ENCODE measurements around the gene FAAP20. TPM values are rescaled to one million over a fixed set of nuclear protein-coding genes. Genes with fewer than 3 reads are reported as not detected.

FAAP20 gene
- total and polyA plus RNA-seq, 4 donors, result 5.6 to 31.5 (median 15.7) TPM

DNA sequence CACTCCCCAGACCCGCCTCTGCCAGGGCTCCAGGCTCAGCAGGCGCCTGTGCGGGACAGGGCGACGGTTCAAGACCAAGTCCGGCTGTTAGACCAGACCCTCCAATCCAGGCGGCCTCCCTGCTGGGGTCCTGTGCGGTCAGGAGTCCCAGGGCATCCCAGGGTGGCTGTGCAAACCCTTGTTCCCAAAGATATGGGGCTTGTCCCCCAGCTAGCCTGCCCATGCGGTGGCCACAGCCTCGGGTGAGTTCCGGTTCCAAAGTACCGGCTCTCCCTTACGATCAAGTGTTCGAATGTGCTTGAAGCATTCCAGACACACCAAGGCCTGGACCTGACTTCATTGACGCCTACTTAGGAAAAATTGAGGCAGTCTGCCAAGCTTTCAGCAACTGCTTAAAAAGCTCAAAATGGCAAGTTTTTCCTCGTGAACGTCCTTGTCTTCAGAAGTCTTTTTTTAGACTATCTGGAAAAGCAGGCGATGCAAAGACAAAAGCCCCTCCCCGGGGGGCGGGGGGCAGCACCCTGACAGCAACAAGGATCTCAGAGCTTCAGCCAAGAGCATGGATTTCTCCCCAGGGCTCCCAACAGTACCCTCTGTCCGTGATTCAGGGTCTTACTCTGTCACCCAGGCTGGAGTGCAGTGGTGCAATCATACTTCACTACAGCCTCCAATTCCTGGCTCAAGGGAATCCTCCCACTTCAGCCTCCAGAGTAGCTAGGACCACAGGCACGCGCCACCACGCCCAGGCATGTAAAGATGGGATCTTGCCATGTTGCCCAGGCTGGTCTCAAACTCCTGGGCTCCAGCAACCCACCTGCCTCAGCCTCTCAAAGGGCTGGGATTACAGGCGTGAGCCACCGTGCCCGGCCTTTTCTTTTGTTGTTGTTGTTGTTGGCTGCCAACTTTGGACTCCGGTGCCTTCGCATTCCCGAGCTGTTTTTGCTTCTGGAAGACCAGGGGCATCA lies 2.3 kb downstream of the FAAP20 start:
- H3K9ac ChIP-seq (ENCODE audit: low read depth in 1 of 2, low read length in 2 of 2), result peak overlapping the region in 1 of 2 donors; percentile 47
- DNase-seq (ENCODE audit: low spot score), result no peak
- no peaks in the 10 kb centered on the region for H3K9me3 ChIP-seq (ENCODE audit: control insufficient read depth in 4 of 4, low read length in 3 of 4)
- TF ChIP-seq CTCF (IDR thresholded peaks at IDR 0.05; ENCODE audit: low read depth, low read length, missing input control), result no peak
- TF ChIP-seq SP1 (IDR thresholded peaks at IDR 0.05), result no peak
- TF ChIP-seq GABPA (IDR thresholded peaks at IDR 0.05 in 1 of 2, conservative IDR thresholded peaks at IDR 0.05 in 1 of 2), result no peak
- TF ChIP-seq, protein P1, sequence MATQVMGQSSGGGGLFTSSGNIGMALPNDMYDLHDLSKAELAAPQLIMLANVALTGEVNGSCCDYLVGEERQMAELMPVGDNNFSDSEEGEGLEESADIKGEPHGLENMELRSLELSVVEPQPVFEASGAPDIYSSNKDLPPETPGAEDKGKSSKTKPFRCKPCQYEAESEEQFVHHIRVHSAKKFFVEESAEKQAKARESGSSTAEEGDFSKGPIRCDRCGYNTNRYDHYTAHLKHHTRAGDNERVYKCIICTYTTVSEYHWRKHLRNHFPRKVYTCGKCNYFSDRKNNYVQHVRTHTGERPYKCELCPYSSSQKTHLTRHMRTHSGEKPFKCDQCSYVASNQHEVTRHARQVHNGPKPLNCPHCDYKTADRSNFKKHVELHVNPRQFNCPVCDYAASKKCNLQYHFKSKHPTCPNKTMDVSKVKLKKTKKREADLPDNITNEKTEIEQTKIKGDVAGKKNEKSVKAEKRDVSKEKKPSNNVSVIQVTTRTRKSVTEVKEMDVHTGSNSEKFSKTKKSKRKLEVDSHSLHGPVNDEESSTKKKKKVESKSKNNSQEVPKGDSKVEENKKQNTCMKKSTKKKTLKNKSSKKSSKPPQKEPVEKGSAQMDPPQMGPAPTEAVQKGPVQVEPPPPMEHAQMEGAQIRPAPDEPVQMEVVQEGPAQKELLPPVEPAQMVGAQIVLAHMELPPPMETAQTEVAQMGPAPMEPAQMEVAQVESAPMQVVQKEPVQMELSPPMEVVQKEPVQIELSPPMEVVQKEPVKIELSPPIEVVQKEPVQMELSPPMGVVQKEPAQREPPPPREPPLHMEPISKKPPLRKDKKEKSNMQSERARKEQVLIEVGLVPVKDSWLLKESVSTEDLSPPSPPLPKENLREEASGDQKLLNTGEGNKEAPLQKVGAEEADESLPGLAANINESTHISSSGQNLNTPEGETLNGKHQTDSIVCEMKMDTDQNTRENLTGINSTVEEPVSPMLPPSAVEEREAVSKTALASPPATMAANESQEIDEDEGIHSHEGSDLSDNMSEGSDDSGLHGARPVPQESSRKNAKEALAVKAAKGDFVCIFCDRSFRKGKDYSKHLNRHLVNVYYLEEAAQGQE (IDR thresholded peaks at IDR 0.05), result no peak
- TF ChIP-seq RXRA (IDR thresholded peaks at IDR 0.05), result no peak
- TF ChIP-seq, protein P2, sequence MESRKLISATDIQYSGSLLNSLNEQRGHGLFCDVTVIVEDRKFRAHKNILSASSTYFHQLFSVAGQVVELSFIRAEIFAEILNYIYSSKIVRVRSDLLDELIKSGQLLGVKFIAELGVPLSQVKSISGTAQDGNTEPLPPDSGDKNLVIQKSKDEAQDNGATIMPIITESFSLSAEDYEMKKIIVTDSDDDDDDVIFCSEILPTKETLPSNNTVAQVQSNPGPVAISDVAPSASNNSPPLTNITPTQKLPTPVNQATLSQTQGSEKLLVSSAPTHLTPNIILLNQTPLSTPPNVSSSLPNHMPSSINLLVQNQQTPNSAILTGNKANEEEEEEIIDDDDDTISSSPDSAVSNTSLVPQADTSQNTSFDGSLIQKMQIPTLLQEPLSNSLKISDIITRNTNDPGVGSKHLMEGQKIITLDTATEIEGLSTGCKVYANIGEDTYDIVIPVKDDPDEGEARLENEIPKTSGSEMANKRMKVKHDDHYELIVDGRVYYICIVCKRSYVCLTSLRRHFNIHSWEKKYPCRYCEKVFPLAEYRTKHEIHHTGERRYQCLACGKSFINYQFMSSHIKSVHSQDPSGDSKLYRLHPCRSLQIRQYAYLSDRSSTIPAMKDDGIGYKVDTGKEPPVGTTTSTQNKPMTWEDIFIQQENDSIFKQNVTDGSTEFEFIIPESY (IDR thresholded peaks at IDR 0.05), result no peak
- no peak for TF ChIP-seq HNF4A (conservative IDR thresholded peaks at IDR 0.05)
- no peak for TF ChIP-seq TAF1 (conservative IDR thresholded peaks at IDR 0.05)
- no peak for TF ChIP-seq NR2F2 (IDR thresholded peaks at IDR 0.05)
- no peak for TF ChIP-seq FOXA2 (IDR thresholded peaks at IDR 0.05)
- H3K4me3 ChIP-seq (ENCODE audit: low read depth in 1 of 3, low read length in 3 of 3), result no peak overlapping the region
- peak overlapping the region; percentile 34 to 50 for H3K27ac ChIP-seq (ENCODE audit: low read depth in 1 of 2, low read length in 2 of 2)
- WGBS, result 87% methylated on average over 30 of the region's 30 CpGs
- no peaks in the 10 kb centered on the region for H3K36me3 ChIP-seq (ENCODE audit: control insufficient read depth in 4 of 4, insufficient read depth in 3 of 4, low read depth in 1 of 4, low read length in 3 of 4)
- peaks cover 11 to 33% (median 20%) of the 10 kb centered on the region in 4 donors for H3K4me1 ChIP-seq (ENCODE audit: control insufficient read depth in 4 of 4, insufficient read depth in 4 of 4, low read length in 3 of 4)
- H3K27me3 ChIP-seq (ENCODE audit: control insufficient read depth in 4 of 4, insufficient read depth in 4 of 4, low read length in 3 of 4), result no peaks in the 10 kb centered on the region

DNA sequence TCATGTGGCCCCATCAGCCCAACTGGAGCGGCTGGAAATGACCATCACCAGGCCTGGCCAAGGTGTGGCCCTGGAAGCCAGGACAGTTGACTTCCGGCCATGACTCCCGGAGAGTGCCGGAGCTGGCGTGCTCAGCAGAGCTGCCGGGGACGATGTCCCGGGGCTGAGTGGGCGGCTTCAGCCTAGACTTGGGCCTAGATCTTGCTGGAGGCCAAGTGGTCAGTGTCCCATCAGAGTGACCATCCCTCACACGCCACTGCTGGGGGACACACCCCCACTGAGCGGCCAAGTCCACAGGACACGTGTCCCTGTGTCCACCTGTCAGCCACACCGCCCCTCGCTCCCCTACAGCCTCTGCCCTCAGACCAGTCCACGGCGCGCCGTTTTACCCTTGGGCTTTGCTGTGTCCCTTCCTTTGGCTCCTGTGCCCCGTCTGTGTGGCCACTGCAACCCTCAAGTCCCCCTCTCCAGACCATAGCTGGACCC lies 4.0 kb downstream of the FAAP20 start:
- Histone ChIP-seq H3K9me3 (ENCODE audit: control insufficient read depth in 4 of 4, low read length in 3 of 4) (no peaks in the 10 kb centered on the region), H3K4me3 (ENCODE audit: low read depth in 1 of 3, low read length in 3 of 3) (peak overlapping the region; percentile 64 to 83 (median 65)), H3K4me1 (ENCODE audit: control insufficient read depth in 4 of 4, insufficient read depth in 4 of 4, low read length in 3 of 4) (peaks cover 11 to 33% (median 19%) of the 10 kb centered on the region in 4 donors), H3K36me3 (ENCODE audit: control insufficient read depth in 4 of 4, insufficient read depth in 3 of 4, low read depth in 1 of 4, low read length in 3 of 4) (peaks cover 0 to 4% (median 0%) of the 10 kb centered on the region in 4 donors), H3K9ac (ENCODE audit: low read depth in 1 of 2, low read length in 2 of 2) (peak overlapping the region in 1 of 2 donors; percentile 92), H3K27ac (ENCODE audit: low read depth in 1 of 2, low read length in 2 of 2) (peak overlapping the region; percentile 98 to 99), H3K27me3 (ENCODE audit: control insufficient read depth in 4 of 4, insufficient read depth in 4 of 4, low read length in 3 of 4) (no peaks in the 10 kb centered on the region)
- no peak for DNase-seq (ENCODE audit: low spot score)
- TF ChIP-seq, protein P3, sequence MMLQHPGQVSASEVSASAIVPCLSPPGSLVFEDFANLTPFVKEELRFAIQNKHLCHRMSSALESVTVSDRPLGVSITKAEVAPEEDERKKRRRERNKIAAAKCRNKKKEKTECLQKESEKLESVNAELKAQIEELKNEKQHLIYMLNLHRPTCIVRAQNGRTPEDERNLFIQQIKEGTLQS (IDR thresholded peaks at IDR 0.05), result no peak
- no peak for TF ChIP-seq FOXA1 (IDR thresholded peaks at IDR 0.05)
- no peak for TF ChIP-seq EGR1 (IDR thresholded peaks at IDR 0.05; ENCODE audit: low read depth in 2 of 2)
- WGBS, result 61% methylated on average over 19 of the region's 19 CpGs
